HG03097 (cell line): ENCODE data around the gene COX20.
"Not testable (repeated sequence)": the region's sequence is repeated elsewhere in the genome, so short reads cannot be mapped to it uniquely, and the experiment has no call there.

Experiments
- ATAC-seq: cut with Tn5 transposase; IDR thresholded peaks from one replicate; pipeline ENCODE4 v1.9.1; 2021; ENCODE audit not compliant: unreplicated experiment, low FRiP score

The COX20 gene

GRCh38 chr1:244821134-244821533 lies 14.3 kb upstream of the COX20 start:
- no peak for ATAC-seq

GRCh38 chr1:244822878-244823277 lies 12.6 kb upstream of the COX20 start:
- no peak for ATAC-seq

DNA sequence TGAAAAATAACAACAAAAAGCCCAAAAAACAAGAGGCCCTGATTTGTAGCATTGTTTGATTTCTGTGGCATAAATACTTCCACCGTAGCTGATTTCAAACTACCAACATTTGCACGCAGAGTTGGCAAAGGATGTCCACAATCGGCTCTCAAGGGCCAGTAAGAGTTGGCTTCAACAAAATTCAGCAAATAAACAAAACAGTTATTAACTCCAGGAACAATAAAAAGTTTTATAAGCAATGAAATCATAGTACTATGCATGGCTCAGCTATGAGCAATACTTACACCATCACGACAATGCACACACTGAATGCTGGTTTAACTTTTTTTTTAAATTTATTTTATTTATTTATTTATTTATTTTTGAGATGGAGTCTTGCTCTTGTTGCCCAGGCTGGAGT lies 8.7 kb upstream of the COX20 start:
- ATAC-seq = no peak

GRCh38 chr1:244830639-244831038 lies 4.8 kb upstream of the COX20 start:
- no peak for ATAC-seq

- ATAC-seq = not testable (repeated sequence)
These were observed 2.2 kb upstream of the COX20 start for GRCh38 chr1:244833260-244833659.

GRCh38 chr1:244833734-244834542 lies 1.5 kb upstream of the COX20 start:
- ATAC-seq = no peak

DNA sequence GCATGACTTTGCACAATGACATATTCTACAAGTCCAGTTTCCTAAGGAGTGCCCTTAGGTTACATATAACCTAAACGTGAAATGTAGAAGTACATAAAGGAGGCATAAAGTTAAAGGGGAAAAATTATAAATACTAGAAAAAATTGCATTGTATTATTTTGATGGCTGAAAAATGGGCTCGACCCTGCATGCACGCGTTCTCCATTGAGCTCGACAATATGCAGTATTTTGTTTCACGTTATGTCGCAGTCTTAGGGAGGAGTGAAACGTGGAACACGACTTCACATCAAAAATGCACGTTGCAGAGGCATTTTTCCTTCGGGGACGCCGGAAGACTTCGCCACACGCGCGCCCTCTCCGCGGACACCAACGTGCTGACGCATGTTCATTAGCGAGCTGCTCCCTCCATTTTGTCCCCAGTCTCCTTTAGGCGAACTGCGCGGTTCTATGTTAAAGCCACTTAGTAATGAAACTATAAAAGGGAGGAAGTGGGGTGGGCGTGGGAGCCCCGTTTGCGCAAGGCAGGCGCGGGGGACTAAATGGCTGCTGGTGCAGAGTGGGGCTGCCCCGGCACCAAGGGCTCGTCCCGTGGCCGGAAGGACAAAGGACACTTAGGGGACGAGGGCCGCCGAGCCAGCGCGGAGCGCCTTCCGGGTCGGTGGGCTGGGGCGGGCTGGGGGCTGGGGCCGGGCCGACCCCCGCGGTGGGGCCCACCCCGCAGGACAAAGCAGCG lies 749 bp upstream of the COX20 start:
- ATAC-seq = peak; percentile 64

GRCh38 chr1:244836135-244836521 lies 670 bp downstream of the COX20 start:
- ATAC-seq = no peak

DNA sequence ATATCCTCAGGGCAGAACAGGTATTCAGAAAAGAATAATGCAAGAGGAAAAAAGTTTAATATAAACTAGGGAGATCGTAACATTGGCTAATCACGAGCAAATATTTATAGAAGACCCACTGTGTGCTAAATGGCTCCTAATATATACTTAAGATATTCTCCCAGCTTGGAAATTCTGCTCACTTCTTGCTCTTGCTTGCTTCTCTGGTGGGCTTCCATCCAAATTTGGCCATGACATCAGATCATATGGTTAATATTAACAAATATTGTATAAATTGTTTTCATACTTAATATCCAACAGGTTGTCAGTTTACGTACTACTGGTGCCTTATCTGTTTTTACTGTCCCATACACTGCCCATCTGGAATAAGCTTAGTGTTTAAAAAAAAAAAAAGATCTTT lies 1.1 kb downstream of the COX20 start:
- no peak for ATAC-seq

DNA sequence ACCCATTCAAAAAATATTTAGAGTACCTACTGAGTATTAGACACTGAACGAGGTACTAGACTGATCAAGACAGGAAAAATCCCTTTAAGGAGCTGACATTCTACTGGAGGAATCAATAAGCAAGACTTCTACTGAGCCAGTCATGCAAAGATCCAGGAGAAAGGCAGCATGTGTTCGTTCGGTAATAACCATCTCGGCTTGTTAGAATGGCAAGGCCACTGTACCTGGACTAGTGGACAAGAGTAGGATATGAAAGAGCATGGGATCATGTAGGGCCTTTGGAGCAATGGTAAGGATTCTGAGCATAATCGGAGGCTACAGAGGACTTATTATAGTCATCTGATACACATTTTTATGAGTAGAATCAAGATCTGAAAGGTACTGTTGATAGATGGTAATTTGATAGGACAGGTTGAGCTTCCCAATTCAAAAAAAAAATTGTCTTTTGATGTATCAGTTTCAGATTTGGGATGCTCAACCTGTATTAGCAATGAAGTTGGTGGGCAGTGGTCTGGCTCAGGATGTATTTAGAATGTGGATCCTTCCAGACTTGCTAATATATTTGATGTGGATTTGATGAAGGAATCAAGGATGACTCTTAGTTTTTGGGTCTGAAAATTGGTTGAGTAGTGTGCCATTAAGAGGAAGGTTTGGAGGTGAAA lies 2.3 kb downstream of the COX20 start:
- no peak for ATAC-seq

GRCh38 chr1:244839656-244840055 lies 4.2 kb downstream of the COX20 start:
- ATAC-seq = no peak

DNA sequence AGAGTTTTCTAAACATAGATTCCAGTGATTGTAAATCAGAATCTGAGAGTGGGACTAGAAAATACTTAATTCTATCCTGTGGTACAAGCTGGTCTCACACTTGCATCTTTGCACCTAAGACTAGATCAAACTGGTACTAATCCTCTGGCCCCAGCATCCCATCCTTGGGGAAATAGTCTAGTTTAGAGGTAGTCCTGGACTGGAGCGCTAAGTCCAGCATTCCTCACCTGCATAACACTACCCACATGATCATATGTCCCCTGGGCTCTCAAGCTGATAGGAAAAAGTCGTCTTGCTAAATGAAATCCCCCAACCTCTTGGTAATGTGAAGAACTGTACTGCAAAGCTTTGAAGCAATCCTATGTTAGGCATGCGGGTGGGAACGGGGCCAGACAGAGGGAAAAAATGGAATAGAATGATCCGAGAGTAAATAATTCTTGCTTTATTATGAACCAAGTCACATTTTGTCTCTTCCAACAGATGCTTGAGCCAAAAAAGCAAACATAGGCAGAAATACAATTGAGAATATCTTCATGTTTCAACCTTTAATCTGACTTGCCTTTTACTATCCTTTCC lies 4.8 kb downstream of the COX20 start:
- no peak for ATAC-seq

GRCh38 chr1:244841273-244841927 lies 5.9 kb downstream of the COX20 start:
- ATAC-seq = no peak

GRCh38 chr1:244843148-244843978 lies 7.9 kb downstream of the COX20 start:
- no peak for ATAC-seq

DNA sequence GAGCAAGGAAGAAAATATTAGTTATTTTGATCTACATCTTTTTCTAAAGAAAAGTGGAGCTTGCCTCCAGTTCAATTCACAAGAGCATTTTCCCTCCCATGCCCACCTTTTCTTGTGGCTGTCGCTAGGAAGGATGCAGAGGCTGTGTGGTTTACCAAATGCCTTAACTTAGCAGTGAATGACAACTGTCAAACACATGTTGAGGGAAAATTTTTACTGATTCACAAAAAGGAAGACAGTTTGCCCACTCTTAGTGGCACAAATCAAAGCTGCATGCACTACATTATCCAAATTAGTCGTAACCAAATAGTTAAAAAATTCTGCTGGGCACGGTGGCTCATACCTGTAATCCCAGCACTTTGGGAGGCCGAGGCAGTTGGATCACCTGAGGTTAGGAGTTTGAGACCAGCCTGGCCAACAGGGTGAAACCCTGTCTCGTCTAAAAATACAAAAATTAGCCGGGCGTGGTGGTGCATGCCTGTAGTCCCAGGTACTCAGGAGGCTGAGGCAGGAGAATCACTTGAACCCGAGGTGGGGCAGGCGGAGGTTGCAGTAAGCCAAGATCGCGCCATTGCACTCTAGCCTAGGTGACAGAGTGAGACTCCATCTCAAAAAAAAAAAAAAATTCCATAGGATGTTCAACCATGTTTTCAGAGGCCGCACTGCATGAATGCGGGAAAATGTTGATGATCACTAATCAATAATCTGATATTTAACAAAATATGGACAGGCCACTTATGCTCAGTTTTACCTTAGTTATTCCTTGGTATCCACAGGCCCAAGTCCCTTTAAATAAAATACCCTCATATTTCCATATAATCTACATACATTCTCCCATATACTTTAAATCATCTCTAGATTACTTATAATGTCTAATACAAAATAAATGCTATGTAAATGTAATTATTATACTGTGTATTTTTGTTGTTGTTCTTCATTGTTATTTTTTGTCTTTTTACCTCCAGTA lies 9.0 kb downstream of the COX20 start:
- ATAC-seq = no peak

DNA sequence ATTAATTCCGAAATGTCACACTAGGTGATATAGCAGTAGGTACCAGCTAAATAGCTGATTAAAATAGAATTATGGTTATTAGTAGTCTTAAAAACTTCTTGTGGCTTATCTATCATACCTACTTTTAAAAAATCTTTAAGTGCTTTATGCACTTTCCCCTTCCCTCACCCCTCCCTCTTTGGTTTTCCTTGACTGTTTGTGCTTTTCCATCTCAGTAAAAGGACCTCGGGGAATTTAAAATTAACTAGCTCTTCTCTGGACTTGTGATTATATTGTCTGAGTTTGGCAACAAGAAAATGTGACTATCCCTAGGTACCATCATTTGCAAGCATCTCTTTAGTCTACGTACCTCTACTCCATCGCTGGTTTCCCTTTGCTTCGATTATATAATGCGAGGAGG lies 11.2 kb downstream of the COX20 start:
- no peak for ATAC-seq

GRCh38 chr1:244849189-244849866 lies 13.9 kb downstream of the COX20 start:
- ATAC-seq = no peak
